Measurements from ENCODE around the gene LYAR. TPM values are rescaled to one million over a fixed set of nuclear protein-coding genes. Genes with fewer than 3 reads are reported as not detected.

The LYAR gene
- polyA plus RNA-seq, 1 donor (not counting 4 experiments of a cell fraction or from before 2014, with no cell fraction given), result 19.8 TPM

DNA sequence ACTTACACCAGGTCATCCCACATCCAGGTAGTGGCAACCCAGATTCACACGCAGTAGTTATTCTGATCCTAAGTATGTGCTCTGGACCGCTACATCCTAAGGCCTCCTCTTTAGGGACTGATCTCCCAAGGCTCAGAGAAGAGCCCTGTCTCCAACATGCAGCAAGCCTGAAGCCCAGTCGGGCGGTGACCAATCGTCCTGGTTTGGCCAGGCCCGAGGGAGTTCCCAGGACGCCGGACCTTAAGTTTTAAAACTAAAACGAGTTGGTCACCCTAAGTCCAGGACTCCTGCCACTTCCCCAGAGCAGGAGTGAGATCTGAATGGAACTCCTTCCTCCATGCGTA, 385 bp downstream of the LYAR start:
- FAIRE-seq (no peak), DNase-seq (ENCODE audit: low read depth, low spot score) (no peak)
- Histone ChIP-seq H3K36me3 (ENCODE audit: control insufficient read depth in 2 of 2, extremely low read depth in 1 of 2, insufficient read depth in 2 of 2, low read length in 2 of 2) (peaks cover 4 to 22% of the 10 kb centered on the region in 2 experiments), H3K9me1 (ENCODE audit: control insufficient read depth, extremely low read depth, insufficient read depth, low read length) (no peaks in the 10 kb centered on the region), H3K9me3 (ENCODE audit: control insufficient read depth, low read depth, low read length) (no peaks in the 10 kb centered on the region), H4K20me1 (ENCODE audit: control insufficient read depth, extremely low read depth, insufficient read depth, low read length) (no peaks in the 10 kb centered on the region), H2AFZ (ENCODE audit: control insufficient read depth, low read length) (peak overlapping the region; percentile 89), H3K4me2 (ENCODE audit: control insufficient read depth, extremely low read depth, insufficient read depth, low read depth, low read length) (peak overlapping the region; percentile 99), H3K4me3 (ENCODE audit: control insufficient read depth in 2 of 3, extremely low read depth in 1 of 3, insufficient read depth in 2 of 3, low read depth in 1 of 3, low read length in 3 of 3) (peak overlapping the region; percentile 86 to 96 (median 93)), H3K9ac (ENCODE audit: control insufficient read depth, extremely low read depth, insufficient read depth, low read length) (peak overlapping the region; percentile 89), H3K27ac (ENCODE audit: control insufficient read depth, insufficient read depth, low read length) (peak overlapping the region; percentile 73), H3K27me3 (ENCODE audit: control insufficient read depth, extremely low read depth, insufficient read depth, low read length) (no peaks in the 10 kb centered on the region), H3K4me1 (ENCODE audit: control insufficient read depth, extremely low read depth, insufficient read depth, low read length) (peaks cover 17% of the 10 kb centered on the region), H3K79me2 (ENCODE audit: control insufficient read depth, insufficient read depth, low read length) (peaks cover 71% of the 10 kb centered on the region)
- dilution Hi-C loops (cut with MboI; ENCODE audit: extremely low pct_ligation_motif_present, low sequenced_read_pairs), result no loop called here
- no peak for TF ChIP-seq EZH2 (IDR thresholded peaks at IDR 0.05; ENCODE audit: low read length)
- TF ChIP-seq, protein P1, sequence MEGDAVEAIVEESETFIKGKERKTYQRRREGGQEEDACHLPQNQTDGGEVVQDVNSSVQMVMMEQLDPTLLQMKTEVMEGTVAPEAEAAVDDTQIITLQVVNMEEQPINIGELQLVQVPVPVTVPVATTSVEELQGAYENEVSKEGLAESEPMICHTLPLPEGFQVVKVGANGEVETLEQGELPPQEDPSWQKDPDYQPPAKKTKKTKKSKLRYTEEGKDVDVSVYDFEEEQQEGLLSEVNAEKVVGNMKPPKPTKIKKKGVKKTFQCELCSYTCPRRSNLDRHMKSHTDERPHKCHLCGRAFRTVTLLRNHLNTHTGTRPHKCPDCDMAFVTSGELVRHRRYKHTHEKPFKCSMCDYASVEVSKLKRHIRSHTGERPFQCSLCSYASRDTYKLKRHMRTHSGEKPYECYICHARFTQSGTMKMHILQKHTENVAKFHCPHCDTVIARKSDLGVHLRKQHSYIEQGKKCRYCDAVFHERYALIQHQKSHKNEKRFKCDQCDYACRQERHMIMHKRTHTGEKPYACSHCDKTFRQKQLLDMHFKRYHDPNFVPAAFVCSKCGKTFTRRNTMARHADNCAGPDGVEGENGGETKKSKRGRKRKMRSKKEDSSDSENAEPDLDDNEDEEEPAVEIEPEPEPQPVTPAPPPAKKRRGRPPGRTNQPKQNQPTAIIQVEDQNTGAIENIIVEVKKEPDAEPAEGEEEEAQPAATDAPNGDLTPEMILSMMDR (optimal IDR thresholded peaks at IDR 0.05 in 1 of 3, IDR thresholded peaks at IDR 0.05 in 1 of 3, conservative IDR thresholded peaks at IDR 0.05 in 1 of 3; ENCODE audit: extremely low read depth in 1 of 3, insufficient read depth in 2 of 3, low read length in 3 of 3), result no peak

DNA sequence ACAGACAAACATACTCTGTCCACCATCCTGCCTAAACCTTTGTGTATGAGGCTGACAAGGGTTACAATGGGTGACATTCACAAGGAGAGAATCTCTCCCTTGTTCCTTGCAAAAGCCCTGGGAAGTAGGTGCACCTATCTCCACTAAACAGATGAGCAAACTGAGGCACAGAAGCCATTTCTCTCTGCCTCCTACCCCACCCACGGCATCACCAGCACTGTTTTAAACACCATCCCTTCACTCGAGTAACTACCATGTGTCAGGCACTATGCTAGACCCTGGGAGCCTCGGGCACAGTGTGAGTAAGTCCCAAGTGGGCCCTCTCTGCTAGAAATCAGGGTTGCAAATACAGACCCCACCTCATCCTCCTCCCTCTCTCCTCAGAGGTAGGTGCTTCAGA, 899 bp downstream of the LYAR start:
- H3K27ac ChIP-seq (ENCODE audit: control insufficient read depth, insufficient read depth, low read length), result peak overlapping the region; percentile 73
- H3K9me3 ChIP-seq (ENCODE audit: control insufficient read depth, low read depth, low read length), result no peaks in the 10 kb centered on the region
- no peaks in the 10 kb centered on the region for H3K27me3 ChIP-seq (ENCODE audit: control insufficient read depth, extremely low read depth, insufficient read depth, low read length)
- no peaks in the 10 kb centered on the region for H4K20me1 ChIP-seq (ENCODE audit: control insufficient read depth, extremely low read depth, insufficient read depth, low read length)
- no peak for DNase-seq (ENCODE audit: low read depth, low spot score)
- peaks cover 4 to 25% of the 10 kb centered on the region in 2 experiments for H3K36me3 ChIP-seq (ENCODE audit: control insufficient read depth in 2 of 2, extremely low read depth in 1 of 2, insufficient read depth in 2 of 2, low read length in 2 of 2)
- H3K4me2 ChIP-seq (ENCODE audit: control insufficient read depth, extremely low read depth, insufficient read depth, low read depth, low read length), result peak overlapping the region; percentile 99
- H3K4me3 ChIP-seq (ENCODE audit: control insufficient read depth in 2 of 3, extremely low read depth in 1 of 3, insufficient read depth in 2 of 3, low read depth in 1 of 3, low read length in 3 of 3), result peak overlapping the region; percentile 86 to 96 (median 93)
- no peak for FAIRE-seq
- H3K4me1 ChIP-seq (ENCODE audit: control insufficient read depth, extremely low read depth, insufficient read depth, low read length), result peaks cover 17% of the 10 kb centered on the region
- dilution Hi-C loops (cut with MboI; ENCODE audit: extremely low pct_ligation_motif_present, low sequenced_read_pairs), result no loop called here
- no peaks in the 10 kb centered on the region for H3K9me1 ChIP-seq (ENCODE audit: control insufficient read depth, extremely low read depth, insufficient read depth, low read length)
- no peak overlapping the region for H2AFZ ChIP-seq (ENCODE audit: control insufficient read depth, low read length)
- H3K79me2 ChIP-seq (ENCODE audit: control insufficient read depth, insufficient read depth, low read length), result peaks cover 76% of the 10 kb centered on the region
- no peak for TF ChIP-seq EZH2 (IDR thresholded peaks at IDR 0.05; ENCODE audit: low read length)
- TF ChIP-seq, protein P1 (optimal IDR thresholded peaks at IDR 0.05 in 1 of 3, IDR thresholded peaks at IDR 0.05 in 1 of 3, conservative IDR thresholded peaks at IDR 0.05 in 1 of 3; ENCODE audit: extremely low read depth in 1 of 3, insufficient read depth in 2 of 3, low read length in 3 of 3), result no peak
- peak overlapping the region; percentile 89 for H3K9ac ChIP-seq (ENCODE audit: control insufficient read depth, extremely low read depth, insufficient read depth, low read length)

Data from keratinocyte (primary cell).